Astrocyte (in vitro differentiated cells and primary cell): ENCODE measurements around the gene KNOP1. TPM values are rescaled to one million over a fixed set of nuclear protein-coding genes. Genes with fewer than 3 reads are reported as not detected.

ENCODE experiments used
- DNase-seq: peaks from one replicate; pipeline ENCODE4 v3.0.0-alpha.2; 2010; ENCODE audit warnings: low read depth
- FAIRE-seq: peaks from 2 replicates; lab custom pipeline; 2011; peaks lifted over from hg19 to GRCh38; lab: Jason Lieb, UNC
- H2AFZ ChIP-seq: 2 replicates; pipeline ENCODE4 v1.6.0; 2012; ENCODE audit warnings: low read depth, low read length, inconsistent platforms
- H3K27ac ChIP-seq: 2 replicates; pipeline ENCODE4 v1.5.1; 2011; ENCODE audit warnings: low read depth, low read length, inconsistent platforms
- H3K27me3 ChIP-seq: 2 replicates; pipeline ENCODE4 v1.6.0; 2011; ENCODE audit warnings: low read length, inconsistent platforms; ENCODE audit not compliant: insufficient read depth
- H3K36me3 ChIP-seq: 2 replicates; pipeline ENCODE4 v1.5.1; 2011; ENCODE audit warnings: low read length, inconsistent platforms; ENCODE audit not compliant: insufficient read depth
- H3K4me1 ChIP-seq: 2 replicates; pipeline ENCODE4 v1.5.1; 2011; ENCODE audit warnings: low read length, inconsistent platforms; ENCODE audit not compliant: insufficient read depth
- H3K4me2 ChIP-seq: 2 replicates; pipeline ENCODE4 v1.6.0; 2012; ENCODE audit warnings: low read length, inconsistent platforms
- H3K4me3 ChIP-seq: 2 replicates; pipeline ENCODE4 v1.5.1; 2011; ENCODE audit warnings: low read depth, mild to moderate bottlenecking, low read length, inconsistent platforms; ENCODE audit not compliant: insufficient read depth
- H3K79me2 ChIP-seq: 2 replicates; pipeline ENCODE4 v1.6.0; 2012; ENCODE audit warnings: mild to moderate bottlenecking, low read length, inconsistent platforms; ENCODE audit not compliant: insufficient read depth
- H3K9ac ChIP-seq: 2 replicates; pipeline ENCODE4 v1.6.0; 2012; ENCODE audit warnings: mild to moderate bottlenecking, low read length, inconsistent platforms
- H3K9me3 ChIP-seq: 2 replicates; pipeline ENCODE4 v1.5.1; 2012; ENCODE audit warnings: low read depth, mild to moderate bottlenecking, low read length, inconsistent platforms; ENCODE audit not compliant: insufficient read depth
- H4K20me1 ChIP-seq: 2 replicates; pipeline ENCODE4 v1.6.0; 2012; ENCODE audit warnings: low read length, inconsistent platforms; ENCODE audit not compliant: insufficient read depth
- H3K27ac Mint-ChIP-seq: one replicate; pipeline ENCODE4 v1.8.0; 2021; ENCODE audit warnings: mild to moderate bottlenecking, mixed read lengths; ENCODE audit not compliant: unreplicated experiment
- H3K27me3 Mint-ChIP-seq: one replicate; pipeline ENCODE4 v1.8.0; 2021; ENCODE audit warnings: low read depth, mixed read lengths; ENCODE audit not compliant: unreplicated experiment
- H3K36me3 Mint-ChIP-seq: one replicate; pipeline ENCODE4 v1.8.0; 2021; ENCODE audit warnings: low read depth, mixed read lengths; ENCODE audit not compliant: unreplicated experiment
- H3K4me1 Mint-ChIP-seq: one replicate; pipeline ENCODE4 v1.8.0; 2021; ENCODE audit warnings: low read depth, mixed read lengths; ENCODE audit not compliant: unreplicated experiment
- H3K4me3 Mint-ChIP-seq: one replicate; pipeline ENCODE4 v1.8.0; 2021; ENCODE audit warnings: mild to moderate bottlenecking, moderate library complexity, mixed read lengths; ENCODE audit not compliant: unreplicated experiment
- H3K9me3 Mint-ChIP-seq: one replicate; pipeline ENCODE4 v1.8.0; 2021; ENCODE audit warnings: mild to moderate bottlenecking, mixed read lengths; ENCODE audit not compliant: unreplicated experiment
- EZH2 ChIP-seq: IDR thresholded peaks from 2 replicates; pipeline ENCODE4 v1.6.1; 2012; ENCODE audit warnings: mild to moderate bottlenecking, low read length, inconsistent platforms; ENCODE audit not compliant: insufficient read depth
- total RNA-seq: library from RNA; stranded (reverse); gene quantifications from 2 replicates; pipeline ENCODE4 v1.2.1, GENCODE V29; 2021
- TF ChIP-seq, protein P1 (sequence below): IDR thresholded peaks from 2 replicates; pipeline ENCODE4 v1.5.1; 2011; ENCODE audit warnings: low read depth, mild to moderate bottlenecking, inconsistent platforms, low read length, moderate library complexity; ENCODE audit not compliant: insufficient read depth

Gene KNOP1
- total RNA-seq, 1 donor from 2014 or later: 22.9 TPM

DNA sequence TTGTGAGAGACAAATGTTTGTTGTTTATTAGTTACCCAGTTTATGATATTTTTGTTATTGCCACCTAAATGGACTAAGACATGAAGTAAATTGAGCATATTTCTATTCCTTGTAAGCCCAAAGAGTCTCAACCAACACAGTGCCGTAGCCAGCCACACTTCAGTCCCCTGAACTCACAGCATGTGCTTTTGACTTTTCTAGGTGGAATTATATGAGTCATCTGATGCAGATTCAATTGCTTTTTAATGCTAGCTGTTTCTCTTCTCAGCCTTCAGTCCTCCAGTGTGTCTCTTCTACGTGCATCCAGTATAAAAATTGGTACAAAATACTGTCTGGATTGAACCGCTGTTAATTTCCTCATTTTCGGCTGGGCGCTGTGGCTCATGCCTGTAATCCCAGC, 39.0 kb upstream of the KNOP1 start:
- Histone ChIP-seq H3K27me3 (no peaks in the 10 kb centered on the region), H4K20me1 (no peaks in the 10 kb centered on the region), H3K4me3 (no peak overlapping the region), H2AFZ (no peak overlapping the region), H3K27ac (no peak overlapping the region), H3K36me3 (no peaks in the 10 kb centered on the region), H3K9ac (no peak overlapping the region), H3K79me2 (no peaks in the 10 kb centered on the region), H3K4me2 (peak overlapping the region; percentile 17), H3K4me1 (peaks cover 25% of the 10 kb centered on the region), H3K9me3 (no peaks in the 10 kb centered on the region)
- FAIRE-seq (no peak), DNase-seq (peak; percentile 38)
- H3K27me3 Mint-ChIP-seq: no peaks in the 10 kb centered on the region
- peaks cover under 1% of the 10 kb centered on the region for H3K9me3 Mint-ChIP-seq
- H3K4me3 Mint-ChIP-seq: no peak overlapping the region
- H3K27ac Mint-ChIP-seq: no peak overlapping the region
- TF ChIP-seq, protein P1, sequence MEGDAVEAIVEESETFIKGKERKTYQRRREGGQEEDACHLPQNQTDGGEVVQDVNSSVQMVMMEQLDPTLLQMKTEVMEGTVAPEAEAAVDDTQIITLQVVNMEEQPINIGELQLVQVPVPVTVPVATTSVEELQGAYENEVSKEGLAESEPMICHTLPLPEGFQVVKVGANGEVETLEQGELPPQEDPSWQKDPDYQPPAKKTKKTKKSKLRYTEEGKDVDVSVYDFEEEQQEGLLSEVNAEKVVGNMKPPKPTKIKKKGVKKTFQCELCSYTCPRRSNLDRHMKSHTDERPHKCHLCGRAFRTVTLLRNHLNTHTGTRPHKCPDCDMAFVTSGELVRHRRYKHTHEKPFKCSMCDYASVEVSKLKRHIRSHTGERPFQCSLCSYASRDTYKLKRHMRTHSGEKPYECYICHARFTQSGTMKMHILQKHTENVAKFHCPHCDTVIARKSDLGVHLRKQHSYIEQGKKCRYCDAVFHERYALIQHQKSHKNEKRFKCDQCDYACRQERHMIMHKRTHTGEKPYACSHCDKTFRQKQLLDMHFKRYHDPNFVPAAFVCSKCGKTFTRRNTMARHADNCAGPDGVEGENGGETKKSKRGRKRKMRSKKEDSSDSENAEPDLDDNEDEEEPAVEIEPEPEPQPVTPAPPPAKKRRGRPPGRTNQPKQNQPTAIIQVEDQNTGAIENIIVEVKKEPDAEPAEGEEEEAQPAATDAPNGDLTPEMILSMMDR: no peak
- no peak for TF ChIP-seq EZH2
- peaks cover 12% of the 10 kb centered on the region for H3K4me1 Mint-ChIP-seq
- no peaks in the 10 kb centered on the region for H3K36me3 Mint-ChIP-seq

GRCh38 chr16:19755268-19755667, 37.2 kb upstream of the KNOP1 start:
- no peak overlapping the region for H3K27ac Mint-ChIP-seq

GRCh38 chr16:19754644-19755036, 36.6 kb upstream of the KNOP1 start:
- H2AFZ ChIP-seq: no peak overlapping the region
- H3K36me3 Mint-ChIP-seq: no peaks in the 10 kb centered on the region
- no peak overlapping the region for H3K4me3 ChIP-seq
- no peaks in the 10 kb centered on the region for H3K9me3 ChIP-seq
- H3K9ac ChIP-seq: no peak overlapping the region
- H3K36me3 ChIP-seq: no peaks in the 10 kb centered on the region
- H3K27ac Mint-ChIP-seq: no peak overlapping the region
- H3K27me3 Mint-ChIP-seq: no peaks in the 10 kb centered on the region
- no peaks in the 10 kb centered on the region for H4K20me1 ChIP-seq
- peak overlapping the region; percentile 34 for H3K4me2 ChIP-seq
- H3K4me3 Mint-ChIP-seq: no peak overlapping the region
- H3K4me1 Mint-ChIP-seq: peaks cover 12% of the 10 kb centered on the region
- peaks cover 25% of the 10 kb centered on the region for H3K4me1 ChIP-seq
- TF ChIP-seq, protein P1: no peak
- TF ChIP-seq EZH2: no peak
- no peaks in the 10 kb centered on the region for H3K9me3 Mint-ChIP-seq
- peak overlapping the region; percentile 67 for H3K27ac ChIP-seq
- FAIRE-seq (no peak), DNase-seq (no peak)
- no peaks in the 10 kb centered on the region for H3K27me3 ChIP-seq
- H3K79me2 ChIP-seq: no peaks in the 10 kb centered on the region

More at GRCh38 chr16:19755268-19755667, 37.2 kb upstream of the KNOP1 start:
- H3K79me2 ChIP-seq: no peaks in the 10 kb centered on the region
- no peaks in the 10 kb centered on the region for H3K36me3 Mint-ChIP-seq
- H3K9me3 Mint-ChIP-seq: no peaks in the 10 kb centered on the region
- H3K4me3 Mint-ChIP-seq: no peak overlapping the region
- H3K27me3 Mint-ChIP-seq: no peaks in the 10 kb centered on the region
- DNase-seq (no peak), FAIRE-seq (no peak)
- TF ChIP-seq, protein P1: no peak
- TF ChIP-seq EZH2: no peak
- no peak overlapping the region for H3K27ac ChIP-seq
- no peak overlapping the region for H3K4me3 ChIP-seq
- no peaks in the 10 kb centered on the region for H4K20me1 ChIP-seq
- H3K4me2 ChIP-seq: peak overlapping the region; percentile 34
- no peak overlapping the region for H2AFZ ChIP-seq
- H3K27me3 ChIP-seq: no peaks in the 10 kb centered on the region
- H3K4me1 Mint-ChIP-seq: peaks cover 12% of the 10 kb centered on the region
- H3K9me3 ChIP-seq: no peaks in the 10 kb centered on the region
- H3K9ac ChIP-seq: no peak overlapping the region
- no peaks in the 10 kb centered on the region for H3K36me3 ChIP-seq
- peaks cover 25% of the 10 kb centered on the region for H3K4me1 ChIP-seq
